GM21717 (cell line): ENCODE results near the gene VIPAS39.

Experiments
- ATAC-seq: cut with Tn5 transposase; IDR thresholded peaks from one replicate; pipeline ENCODE4 v1.9.1; 2021; ENCODE audit warnings: mild to moderate bottlenecking, moderate library complexity; ENCODE audit not compliant: unreplicated experiment

VIPAS39 gene

DNA sequence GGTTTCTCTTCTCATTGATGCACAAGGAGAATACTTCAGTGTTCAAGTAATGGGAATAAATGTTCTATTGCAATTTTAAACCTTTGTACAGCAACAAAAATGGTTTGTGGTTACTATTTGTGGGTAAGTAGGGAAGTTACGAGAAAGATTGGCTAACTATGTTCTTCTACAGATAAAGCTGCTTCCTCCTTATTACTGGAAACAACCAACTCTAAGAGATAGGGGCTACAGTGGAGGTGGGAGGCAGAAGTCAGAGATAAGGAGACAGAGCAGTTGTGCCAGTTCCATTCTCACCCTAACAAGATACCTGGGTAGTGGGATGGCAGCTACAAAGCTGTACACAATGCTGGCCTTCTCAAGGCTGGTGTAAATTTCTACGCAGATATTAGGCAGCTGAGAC lies 50.2 kb downstream of the VIPAS39 start:
- no peak for ATAC-seq

DNA sequence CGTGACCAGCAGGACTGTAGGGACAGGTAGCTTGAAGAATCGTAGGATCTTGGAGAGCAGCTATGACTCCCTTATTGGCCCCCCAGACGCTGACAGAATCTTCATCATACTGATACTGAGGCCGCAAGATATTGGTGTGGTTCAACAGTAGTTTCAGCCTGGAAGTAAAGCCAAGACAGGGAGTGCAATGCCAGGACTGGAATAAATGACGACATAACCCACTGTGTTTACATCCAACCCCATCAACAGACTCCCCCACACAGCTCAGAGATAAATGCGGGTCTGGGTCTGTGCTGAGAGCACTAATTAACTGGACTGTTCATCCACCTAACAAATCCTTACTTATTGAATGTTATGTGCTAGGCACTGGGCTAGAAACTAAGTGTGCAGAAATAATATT lies 50.7 kb downstream of the VIPAS39 start:
- ATAC-seq, result no peak

DNA sequence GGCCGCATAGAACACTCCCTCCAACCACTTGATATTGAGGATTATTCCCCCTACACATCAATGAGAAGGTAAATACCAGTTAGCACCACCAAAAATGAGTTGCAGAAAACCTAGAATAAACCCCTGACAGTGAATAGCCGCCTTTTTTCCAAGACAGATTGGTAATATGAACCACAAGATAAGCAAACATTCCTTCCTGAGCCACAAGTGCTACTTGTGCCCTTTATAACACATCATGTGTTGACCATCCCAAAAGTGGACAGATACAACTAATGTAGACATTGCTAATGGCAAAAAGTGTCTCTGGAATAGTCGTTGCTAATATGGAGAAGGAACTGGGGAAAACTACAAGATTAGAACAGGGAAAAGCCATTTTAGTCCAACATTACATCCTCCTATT lies 51.3 kb downstream of the VIPAS39 start:
- ATAC-seq, result no peak

DNA sequence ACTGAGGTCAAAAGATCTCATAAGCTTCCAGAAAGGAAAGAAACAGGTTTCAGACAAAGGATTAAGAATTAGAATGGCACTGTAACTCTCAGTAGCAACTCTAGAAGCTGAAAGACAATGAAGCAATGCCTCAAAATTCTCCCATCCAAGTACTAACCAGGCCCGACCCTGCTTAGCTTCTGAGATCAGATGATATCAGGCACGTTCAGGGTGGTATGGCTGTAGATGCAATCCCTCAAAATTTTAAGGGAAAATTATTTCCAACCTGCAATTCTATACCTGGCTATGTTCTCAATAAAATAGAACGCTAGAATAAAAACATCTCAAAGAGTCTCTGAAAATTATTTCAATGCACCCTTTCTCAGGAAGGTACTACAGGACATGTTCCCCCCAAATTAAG lies 53.6 kb downstream of the VIPAS39 start:
- ATAC-seq, result no peak

DNA sequence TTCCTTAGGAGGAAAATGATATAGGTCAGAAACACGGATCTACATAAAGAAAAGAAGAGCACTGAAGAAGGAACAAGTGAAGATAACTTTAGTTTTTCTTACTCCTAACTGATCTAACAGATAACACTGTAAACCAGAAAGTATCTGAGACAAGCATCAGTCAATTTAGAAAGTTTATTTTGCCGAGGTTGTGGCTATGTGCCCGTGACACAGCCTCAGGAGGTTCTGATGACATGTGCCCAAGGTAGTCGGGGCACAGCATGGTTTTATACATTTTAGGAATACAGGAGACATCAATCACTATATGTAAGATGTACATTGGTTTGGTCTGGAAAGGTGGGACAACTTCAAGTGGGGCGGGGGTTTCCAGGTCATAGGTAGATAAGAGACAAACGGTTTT lies 57.2 kb downstream of the VIPAS39 start:
- no peak for ATAC-seq

DNA sequence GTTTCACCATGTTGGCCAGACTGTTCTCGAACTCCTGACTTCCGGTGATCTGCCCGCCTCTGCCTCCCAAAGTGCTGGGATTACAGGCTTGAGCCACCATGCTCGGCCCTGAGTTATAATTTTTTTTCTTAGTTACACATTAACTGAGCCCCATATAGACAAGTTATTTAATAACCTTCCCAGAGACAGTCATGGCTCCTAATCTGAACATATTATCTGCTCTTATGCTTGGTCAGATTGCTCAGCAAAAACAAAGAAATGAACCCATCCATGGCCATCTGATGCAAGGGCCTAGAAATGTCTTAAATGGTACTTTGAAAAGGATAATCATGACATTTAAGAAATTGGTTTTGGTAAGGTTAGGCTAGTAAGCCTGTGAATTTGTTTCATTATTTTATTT lies 67.2 kb downstream of the VIPAS39 start:
- ATAC-seq, result no peak

DNA sequence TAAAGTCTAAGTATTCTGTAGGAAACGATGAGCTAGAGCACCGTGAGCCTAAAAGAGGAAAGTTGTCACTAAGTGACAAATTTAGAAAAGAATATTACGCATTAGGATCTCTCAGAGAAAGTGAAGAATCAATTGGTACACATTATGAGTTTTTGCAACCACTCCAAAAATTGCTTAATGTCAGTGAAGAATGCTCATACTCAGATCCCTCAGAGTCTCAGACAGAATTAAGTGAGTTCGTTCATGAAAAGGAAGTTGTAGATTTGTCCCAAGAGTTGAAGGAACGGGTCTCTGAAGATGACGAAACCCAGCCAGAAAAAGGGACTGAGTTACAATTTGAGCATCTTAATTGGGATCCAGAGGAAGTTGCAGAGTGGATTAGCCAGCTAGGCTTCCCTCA lies 78.7 kb downstream of the VIPAS39 start:
- ATAC-seq, result no peak

DNA sequence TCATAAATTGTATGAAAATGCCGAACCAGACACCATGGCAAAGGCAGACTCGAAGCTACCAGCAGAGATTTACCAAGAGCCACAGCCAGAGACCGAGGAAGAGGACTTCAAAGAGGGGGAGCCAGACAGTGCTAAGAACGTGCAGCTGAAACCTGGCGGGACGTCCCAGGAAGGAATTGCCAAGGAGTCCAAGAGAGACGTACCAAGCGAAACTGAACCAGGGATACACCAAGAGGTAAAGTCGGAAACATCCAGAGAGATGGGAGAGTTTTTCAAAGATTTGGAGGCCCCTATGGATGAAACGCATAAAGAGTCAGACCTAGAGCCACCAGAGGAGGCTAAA lies 79.9 kb downstream of the VIPAS39 start:
- no peak for ATAC-seq

DNA sequence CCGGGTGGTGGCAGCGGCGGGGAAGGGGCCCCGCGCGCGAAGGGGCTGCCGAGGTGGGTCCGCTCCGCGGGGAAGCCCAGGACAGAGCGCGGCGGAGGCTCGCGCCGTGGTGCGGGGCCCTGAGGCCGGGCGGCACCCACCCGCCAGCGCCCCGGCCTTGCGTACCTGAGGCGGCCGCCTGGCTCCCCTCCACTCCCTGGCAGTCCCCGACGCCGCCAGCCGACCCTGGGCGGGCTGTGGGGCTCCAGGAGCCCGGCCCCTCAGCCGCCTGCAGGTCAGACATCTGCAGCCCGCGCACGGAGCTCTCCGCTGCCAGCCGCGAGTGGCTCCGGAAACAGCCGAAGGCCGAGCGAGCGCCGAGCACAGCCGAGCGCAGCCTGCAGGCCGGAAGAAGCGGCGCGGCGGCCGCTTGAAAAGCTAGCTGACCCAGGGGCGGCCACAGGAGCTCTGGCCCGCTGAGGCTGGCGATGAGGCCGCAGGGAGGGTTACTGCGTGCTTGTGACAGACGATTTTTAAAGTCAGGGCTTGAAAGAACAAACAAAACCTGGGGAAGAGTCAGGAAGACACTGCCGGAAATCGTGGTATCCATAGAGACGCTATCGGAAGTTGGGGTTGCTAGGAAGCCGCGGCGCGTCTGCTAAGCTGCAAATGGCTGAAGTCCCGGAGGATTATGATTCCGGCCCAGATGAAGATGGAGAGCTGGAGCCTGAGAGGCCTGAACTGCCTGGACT lies 80.5 kb downstream of the VIPAS39 start, which contains the start of the genes SAMD15 and TMED8:
TSS of gene SAMD15 (plus strand) at position 609 of the 731 bp plus-strand sequence. CDS start at position 649, 40 bp downstream.
TSS of gene TMED8 (minus strand) at position 324 of the 731 bp plus-strand sequence. CDS start at position 283, 41 bp downstream.
- peak; percentile 82 for ATAC-seq
